A549 (cell line): ENCODE data around the gene WASF2.

Experiments used
- CEBPB ChIP-seq, 2 experiments: fragments of >200 bp in 1 of 2; sonication (Bioruptor Twin) in 1 of 2; formaldehyde crosslinking in 1 of 2; IDR thresholded peaks; 2 replicates each; pipeline ENCODE4 v1.6.1; 2012 to 2016
- CTCF ChIP-seq: fragments of >200 bp; sonication (Bioruptor Twin); formaldehyde crosslinking; IDR thresholded peaks from 3 replicates; pipeline ENCODE4 v1.5.1; 2016
- KDM5A ChIP-seq: fragments of 200-600 bp; sonication (generic); IDR thresholded peaks from 2 replicates; pipeline ENCODE4 v1.6.1; 2016; ENCODE audit warnings: antibody characterized with exemption, mild to moderate bottlenecking
- MAFK ChIP-seq: fragments of 450-650 bp; IDR thresholded peaks from 2 replicates; pipeline ENCODE4 v1.6.1; 2014; ENCODE audit not compliant: partially characterized antibody
- PBX3 ChIP-seq: IDR thresholded peaks from 2 replicates; pipeline ENCODE4 v1.6.1; 2012
- POLR2A ChIP-seq: IDR thresholded peaks from 2 replicates; pipeline ENCODE4 v1.6.1; 2012; ENCODE audit warnings: mild to moderate bottlenecking, low read length
- REST ChIP-seq: fragments of 200-600 bp; sonication (generic); IDR thresholded peaks from 2 replicates; pipeline ENCODE4 v1.6.1; 2016; ENCODE audit warnings: antibody characterized with exemption, mild to moderate bottlenecking, moderate library complexity
- SMC3 ChIP-seq: fragments of >200 bp; sonication (Bioruptor Twin); formaldehyde crosslinking; IDR thresholded peaks from 3 replicates; pipeline ENCODE4 v1.6.1; 2018; ENCODE audit warnings: inconsistent platforms
- ZNF302 ChIP-seq: fragments of 250-450 bp; sonication (Bioruptor Pico); IDR thresholded peaks from 2 replicates; pipeline ENCODE4 v1.9.0; 2021; ENCODE audit warnings: inconsistent platforms, mild to moderate bottlenecking, moderate library complexity

GRCh38 chr1:27492796-27493195 lies 2.8 kb upstream of the WASF2 start:
- no peak for TF ChIP-seq MAFK
- TF ChIP-seq SMC3: no peak
- TF ChIP-seq CTCF: no peak
- no peak for TF ChIP-seq PBX3
- TF ChIP-seq POLR2A: no peak
- no peak for TF ChIP-seq KDM5A
- no peak for TF ChIP-seq CEBPB (IDR thresholded peaks at IDR 0.05)
- no peak for TF ChIP-seq REST
- no peak for TF ChIP-seq ZNF302 (CRISPR knock-in tag)
